GM19468 (cell line): ENCODE results near the gene GSTK1.
A peak's percentile ranks its signal among the peaks of the same experiment; 100 is the strongest.
"Not testable (repeated sequence)": the region's sequence is repeated elsewhere in the genome, so short reads cannot be mapped to it uniquely, and the experiment has no call there.

Experiments used
- ATAC-seq: cut with Tn5 transposase; IDR thresholded peaks from one replicate; pipeline ENCODE4 v1.9.1; 2021; ENCODE audit warnings: mild to moderate bottlenecking, moderate library complexity, moderate number of reproducible peaks; ENCODE audit not compliant: unreplicated experiment; ENCODE audit errors: extremely low read depth

Gene GSTK1

DNA sequence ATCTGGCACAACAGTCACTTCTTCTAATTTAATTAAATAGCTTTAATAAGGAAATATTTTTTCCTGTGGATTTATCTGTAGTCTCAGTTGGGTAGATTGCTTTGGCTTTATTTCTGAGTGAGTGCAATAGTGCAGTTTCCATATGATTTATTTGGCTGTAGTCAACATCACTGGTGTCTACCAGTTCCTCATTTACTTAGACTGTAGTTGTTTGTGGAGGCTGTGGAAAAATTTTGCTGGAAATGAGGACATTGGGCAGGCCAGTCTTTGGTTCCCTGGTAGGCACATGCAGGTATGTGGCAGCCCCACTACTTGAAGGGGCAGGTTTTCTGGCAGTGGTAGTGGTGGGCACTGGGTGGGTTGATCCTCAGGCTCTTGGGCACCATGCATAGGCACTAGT is 25.9 kb upstream of the GSTK1 start:
- no peak for ATAC-seq

DNA sequence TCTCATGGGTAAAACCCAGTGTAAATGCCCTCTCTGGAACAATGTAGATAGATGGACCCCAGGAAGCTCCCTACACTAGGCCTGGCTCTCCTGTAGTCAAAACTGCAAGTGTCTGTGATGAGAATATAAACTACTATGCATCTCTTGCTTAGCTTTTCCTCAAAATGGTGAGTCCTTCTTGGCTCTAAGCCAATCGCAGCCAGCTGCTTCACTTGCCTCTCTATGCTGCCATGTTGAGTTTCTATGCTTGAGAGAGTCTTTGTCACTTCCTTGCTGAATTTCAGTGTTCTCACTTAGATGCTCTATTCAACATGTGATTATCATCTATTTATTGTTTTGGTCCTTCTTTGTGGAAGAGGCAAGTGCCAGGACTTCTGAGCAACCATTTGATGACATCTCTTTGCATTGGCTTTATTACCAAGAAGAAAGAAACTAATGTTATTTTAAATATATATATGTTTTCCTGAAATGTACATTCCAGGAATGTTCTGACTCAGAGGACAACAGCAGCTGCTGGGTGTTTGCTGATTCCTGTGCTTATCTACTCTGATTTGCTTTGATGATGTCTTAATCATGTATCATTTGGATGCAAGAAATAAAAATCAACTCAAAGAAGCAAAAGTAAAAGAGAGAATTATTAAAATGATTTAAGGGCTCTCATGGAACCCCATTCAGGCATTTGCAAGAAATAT is 24.8 kb upstream of the GSTK1 start:
- no peak for ATAC-seq

DNA sequence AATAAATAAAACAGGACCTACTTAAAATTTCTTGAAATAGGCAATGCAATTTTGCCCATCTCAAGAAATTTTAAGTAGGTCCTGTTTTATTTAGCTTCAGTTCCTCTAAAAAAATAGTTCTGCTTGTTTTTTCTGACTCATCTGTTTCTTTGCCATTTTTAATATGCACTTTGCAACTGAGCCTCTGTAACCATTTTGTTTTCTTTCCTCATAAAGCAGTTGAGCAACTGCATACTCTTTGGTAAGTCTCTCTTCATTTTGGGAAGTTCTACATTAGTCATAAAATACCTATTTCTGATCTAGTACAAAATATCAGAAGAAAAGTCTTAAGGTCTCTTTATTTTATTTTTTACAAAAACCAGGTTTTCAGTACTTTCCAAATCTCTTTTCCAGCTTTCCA is 23.4 kb upstream of the GSTK1 start:
- no peak for ATAC-seq

DNA sequence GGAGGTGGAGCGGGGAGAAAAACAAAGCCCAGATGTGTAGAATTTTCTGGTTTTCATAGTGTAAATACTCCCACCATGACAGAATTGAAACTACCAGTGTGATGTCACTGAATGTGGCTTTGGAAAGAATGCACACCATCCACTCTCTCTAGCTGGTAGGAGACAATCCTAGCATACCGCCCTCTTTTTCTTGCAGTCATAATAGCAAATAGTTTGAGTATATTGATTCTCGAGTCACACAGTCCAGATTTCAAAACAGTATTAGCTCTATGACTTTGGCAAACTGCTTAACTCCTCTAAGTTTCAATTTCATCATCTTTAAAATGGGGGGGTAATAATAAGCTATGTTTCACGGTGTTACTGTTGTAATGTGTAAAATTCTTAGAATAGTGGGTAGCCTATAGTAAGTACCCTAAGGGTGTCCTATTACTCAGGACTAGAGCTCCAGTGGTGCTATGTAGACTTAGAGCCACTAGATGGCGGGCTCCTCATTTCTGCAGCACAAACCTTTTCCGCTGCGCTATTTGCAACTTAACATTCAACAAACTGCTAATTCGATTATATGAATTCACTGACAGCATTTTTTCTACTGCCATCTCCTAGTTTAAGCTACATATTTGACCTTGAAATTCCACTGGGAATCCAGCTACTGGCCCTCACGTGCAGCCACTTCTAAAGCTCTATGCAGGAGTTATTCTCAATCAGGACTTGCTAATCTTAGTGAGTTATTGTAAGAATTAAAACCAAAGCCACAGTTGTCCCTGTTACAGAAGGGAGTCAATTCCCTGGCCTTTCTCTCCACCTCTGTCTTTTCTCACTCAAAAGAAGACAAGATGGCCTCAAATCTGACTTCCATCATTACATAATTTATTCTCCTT is 22.7 kb upstream of the GSTK1 start:
- ATAC-seq = peak; percentile 93

DNA sequence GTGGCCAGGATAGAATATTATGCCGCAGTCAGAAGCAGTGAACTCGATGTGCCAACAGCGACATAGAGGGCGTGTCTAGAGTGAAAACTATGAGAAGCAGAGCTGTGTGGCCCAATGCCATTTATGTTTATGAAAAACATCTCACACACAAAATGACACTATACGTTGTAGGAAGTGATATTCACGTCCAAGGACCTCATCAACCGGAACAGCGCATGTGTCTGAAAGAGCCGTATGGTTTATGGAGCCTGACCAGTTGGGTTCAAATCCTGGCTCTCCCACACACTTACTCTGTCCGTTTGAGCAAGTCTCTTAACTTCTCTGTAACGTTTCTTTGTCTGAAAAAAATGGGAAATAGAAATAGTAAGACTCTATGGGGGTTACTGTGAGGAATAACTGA is 20.9 kb upstream of the GSTK1 start:
- no peak for ATAC-seq

DNA sequence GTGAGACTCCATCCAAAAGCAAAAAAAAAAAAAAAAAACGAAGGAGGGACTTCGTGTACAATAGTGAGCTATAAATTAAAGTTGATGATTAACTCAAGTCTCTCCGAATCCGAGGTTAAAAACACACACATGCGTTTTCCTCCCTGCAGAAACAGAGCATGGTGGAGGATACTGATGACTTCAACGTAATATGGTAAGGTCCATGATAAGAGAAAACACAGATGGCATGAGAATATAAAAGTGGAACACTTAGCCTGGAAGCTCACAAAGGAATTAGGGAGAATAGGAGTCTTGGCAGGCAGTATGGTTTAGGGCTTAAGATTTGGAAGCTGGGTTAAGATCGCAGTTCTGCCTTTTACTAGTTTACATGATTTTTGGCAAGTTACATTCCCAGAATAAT is 20.1 kb upstream of the GSTK1 start:
- no peak for ATAC-seq

DNA sequence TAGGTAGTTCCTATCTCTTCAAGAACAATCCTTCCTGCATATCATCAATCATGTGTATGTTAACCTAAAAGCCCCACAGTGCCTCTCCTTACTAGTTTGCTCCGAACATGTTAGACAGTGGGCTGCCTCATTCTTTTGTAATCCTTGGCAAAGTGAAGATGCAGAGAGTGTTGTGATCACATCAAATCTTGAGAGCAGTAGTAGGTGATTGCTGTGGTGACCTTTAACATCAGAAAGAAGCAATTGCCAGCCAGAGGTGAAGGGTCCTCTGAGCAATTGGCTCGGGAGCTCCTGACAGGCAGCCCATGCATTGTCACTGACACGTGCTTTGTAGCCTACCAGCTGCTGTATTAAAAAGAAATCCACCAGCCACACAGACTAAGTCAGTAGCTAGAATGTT is 19.6 kb upstream of the GSTK1 start:
- ATAC-seq = no peak

DNA sequence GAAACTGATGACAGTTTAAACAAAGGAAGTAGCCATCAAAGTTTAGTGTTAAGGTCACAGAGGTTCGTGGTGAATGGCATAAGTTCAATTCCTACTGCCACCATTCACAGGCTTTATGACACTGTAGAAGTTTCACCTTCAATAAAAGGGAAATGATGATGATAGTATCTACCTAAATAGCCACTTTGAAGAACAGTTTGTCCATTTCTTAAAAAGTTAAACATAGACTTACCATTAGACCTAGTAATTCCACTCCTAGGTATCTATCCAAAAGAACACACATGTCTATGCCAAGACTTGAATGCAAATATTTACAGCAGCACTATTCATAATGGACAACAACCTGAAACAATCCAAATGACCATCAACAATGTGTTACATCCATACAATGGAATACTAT is 18.9 kb upstream of the GSTK1 start:
- no peak for ATAC-seq

DNA sequence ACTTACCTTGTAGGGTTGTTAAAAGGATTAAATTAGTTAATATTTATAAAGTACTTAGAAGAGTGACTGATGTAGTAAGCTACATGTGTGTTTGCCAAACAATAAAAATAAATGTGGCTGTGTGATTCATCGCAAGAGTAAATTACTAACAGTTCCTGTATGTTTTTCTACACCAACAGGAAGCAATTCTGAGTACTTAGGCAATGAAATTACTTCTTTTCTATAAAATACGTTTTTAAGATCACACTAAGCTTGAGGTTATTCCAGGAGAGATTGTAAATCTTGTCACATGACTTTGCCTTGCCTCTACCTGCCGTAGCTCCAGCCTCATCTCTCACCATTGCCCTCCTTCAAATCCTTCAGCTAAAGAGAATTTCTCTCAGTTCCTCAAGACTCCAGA is 18.1 kb upstream of the GSTK1 start:
- no peak for ATAC-seq

DNA sequence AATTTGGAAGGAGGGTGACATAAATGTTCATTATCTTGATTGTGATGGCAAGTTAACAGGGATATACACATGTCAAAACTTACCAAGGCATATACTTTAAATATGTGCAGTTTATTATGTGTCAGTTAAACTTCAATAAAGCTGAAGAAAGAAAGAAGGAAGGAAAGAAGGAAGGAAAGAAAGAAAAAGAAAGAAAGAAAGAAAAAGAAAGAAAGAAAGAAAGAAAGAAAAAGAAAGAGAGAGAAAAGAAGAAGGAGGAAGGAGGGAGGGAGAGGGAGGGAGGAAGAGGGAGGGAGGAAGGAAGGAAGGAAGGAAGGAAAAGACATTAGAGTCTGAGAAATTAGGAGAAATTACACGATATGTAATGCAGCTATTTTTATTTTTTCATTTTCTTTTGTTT is 15.9 kb upstream of the GSTK1 start:
- ATAC-seq = no peak

DNA sequence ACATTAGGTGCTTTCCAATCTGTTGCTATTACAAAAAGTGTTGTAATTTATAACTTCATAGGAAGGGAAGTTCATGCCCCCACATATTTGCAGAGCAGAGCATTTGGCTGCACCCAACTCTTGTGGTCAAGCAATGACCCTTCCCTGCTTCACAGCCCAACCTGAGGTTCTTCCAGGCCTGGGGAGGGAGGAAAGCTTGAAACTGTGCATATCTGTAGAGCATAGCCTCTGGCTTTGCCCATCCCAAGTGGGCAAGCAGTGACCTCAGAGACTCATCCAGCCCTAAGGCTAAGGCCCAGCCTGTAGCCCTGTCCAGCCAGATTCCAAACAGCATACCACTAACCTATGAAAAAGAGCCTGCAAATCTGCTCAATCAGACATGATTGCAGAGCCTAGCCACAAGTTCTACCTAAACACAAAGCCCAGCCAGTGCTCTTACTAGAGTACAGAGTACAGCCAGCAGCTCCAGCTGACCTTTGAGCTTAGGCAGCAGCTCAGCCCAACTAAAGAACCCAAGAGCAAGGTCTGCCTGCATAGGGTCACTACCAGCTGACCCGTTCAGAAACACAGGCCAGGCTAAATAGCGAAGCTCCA is 14.4 kb upstream of the GSTK1 start:
- ATAC-seq = no peak

DNA sequence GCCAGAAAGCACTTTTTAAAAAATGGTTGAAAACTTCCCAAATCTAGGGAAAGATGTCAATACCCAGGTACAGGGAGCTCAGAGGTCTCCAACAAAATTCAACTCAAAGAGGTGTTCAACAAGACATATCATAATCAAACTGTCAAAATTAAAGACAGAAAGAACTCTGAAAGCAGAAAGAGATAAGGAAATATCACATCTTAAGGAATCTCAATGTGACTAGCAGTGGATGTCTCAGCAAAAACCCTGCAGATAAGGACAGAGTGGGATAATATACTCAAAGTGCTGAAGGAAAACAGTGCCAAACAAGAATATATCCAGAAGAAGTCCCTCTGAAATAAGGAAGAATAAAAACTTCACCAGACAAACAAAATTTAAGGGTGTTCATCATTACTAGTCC is 13.0 kb upstream of the GSTK1 start:
- no peak for ATAC-seq

DNA sequence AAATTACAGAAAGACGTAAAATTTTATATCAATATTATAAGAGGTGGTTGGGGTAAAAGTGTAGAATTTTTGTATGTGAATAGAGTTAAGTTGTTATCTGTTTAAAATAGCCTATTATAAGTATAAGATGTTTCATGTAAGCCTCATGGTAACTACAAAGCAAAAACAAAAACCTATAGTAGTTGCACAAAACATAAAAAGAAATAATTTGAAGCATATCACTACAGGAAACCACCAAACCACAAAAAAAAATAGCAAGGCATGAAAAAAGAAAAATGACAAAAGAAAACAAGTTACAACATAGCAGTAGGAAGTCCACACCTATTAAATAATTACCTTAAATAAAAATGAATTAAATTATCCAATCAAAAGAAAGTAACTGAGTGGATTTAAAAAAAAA is 12.4 kb upstream of the GSTK1 start:
- ATAC-seq = no peak

DNA sequence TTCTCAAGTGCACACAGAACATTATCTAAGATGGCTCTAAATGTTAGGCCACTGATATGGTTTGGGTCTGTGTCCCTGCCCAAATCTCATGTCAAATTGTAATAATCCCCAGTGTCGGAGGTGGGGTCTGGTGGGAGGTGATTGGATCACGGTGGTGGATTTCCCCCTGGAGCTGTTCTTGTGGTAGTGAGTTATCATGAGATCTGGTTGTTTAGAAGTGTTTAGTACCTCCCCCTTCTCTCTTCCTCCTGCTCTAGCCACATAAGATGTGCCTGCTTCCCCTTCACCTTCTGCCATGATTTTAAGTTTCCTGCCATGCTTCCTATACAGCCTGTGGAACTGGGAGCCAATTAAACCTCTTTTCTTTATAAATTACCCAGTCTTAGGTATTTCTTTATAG is 11.2 kb upstream of the GSTK1 start:
- no peak for ATAC-seq

DNA sequence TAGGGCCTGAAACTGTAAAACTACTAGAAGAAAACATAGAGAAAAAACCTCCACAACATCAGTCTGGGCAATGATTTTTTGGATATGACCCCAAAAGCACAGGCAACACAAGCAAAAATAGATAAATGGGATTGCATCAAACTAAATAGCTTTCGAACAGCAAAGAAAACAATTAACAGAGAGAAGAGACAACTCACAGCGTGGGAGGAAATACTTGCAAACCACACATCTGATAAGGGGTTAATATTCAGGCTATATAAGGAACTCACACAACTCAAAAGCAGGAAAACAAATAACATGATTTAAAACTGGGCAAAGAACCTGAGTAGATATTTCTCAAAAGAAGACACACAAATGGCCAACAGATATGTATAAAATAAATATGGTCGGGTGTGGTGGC is 7.7 kb upstream of the GSTK1 start:
- ATAC-seq = no peak

DNA sequence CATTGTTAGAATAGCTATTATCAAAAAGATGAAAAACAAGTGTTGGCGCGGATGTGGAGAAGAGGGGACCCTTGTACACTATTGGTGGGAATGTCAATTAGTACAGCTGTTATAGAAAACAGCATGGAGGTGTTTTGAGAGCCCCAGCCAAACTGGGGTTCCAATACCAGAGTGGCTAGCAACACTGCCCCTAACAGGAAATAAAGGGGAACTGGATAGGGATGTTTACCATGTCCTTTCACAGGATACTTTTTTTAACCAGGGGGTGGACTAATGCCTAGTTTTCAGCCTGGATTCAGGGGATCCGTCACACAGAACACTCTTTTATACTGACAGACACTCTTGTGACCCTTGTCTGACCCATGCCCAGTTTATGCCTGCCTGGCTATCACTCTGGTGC is 6.9 kb upstream of the GSTK1 start:
- no peak for ATAC-seq

DNA sequence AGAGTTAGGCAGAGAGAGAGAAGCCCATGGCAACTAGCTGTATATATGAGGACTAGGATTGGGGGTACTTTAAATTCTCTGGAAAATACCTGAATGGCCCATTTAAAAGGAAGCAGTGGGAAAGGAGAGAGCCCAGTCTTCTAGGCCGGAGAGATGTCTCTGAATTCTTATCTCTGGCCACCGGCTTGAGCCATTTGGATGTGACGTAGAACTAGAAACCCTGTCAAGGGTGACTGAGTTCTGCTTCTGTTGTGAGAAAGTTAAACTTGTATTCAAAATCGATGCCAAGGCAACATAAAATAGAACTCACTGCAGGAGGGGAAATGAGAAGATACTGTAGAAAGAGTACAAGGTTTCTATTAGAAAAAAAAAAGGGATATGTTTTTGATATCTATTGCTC is 6.3 kb upstream of the GSTK1 start:
- peak; percentile 78 for ATAC-seq

DNA sequence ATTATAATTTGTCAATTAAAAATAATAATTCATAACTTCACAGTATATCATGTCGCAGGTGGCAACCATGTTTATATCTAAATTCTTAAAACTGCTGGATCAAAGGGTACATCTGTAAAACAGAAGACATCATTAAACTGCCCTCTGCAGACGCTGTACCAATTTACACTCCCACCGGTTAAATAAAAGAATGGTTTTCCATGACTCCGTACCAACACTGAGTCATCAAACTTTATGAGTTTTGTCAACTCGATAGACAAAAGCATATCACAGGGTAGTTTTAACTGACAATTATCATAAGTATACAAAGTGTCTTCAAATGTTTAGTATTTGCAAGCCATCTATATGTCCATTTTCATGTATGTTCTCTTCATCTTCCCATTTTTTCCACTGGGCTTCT is 5.7 kb upstream of the GSTK1 start:
- no peak for ATAC-seq

DNA sequence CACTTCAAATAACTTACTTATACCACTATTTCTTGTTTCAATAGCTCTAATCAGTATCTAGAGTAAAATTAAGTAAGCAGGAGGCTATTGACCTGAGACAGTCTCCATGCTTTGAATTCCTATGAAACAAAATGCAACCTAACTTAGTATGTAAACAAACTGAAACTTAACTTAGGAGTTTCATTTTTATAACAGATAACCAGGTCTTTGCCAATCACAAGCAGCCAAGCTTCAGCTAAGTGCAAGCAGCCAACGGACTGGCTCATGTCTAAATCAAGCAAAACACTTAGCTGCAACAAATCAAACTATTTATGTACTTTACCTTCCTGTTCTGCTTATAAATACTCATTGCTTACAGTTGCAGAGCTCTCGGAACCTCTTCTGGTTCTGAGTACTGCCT is 4.4 kb upstream of the GSTK1 start:
- no peak for ATAC-seq

DNA sequence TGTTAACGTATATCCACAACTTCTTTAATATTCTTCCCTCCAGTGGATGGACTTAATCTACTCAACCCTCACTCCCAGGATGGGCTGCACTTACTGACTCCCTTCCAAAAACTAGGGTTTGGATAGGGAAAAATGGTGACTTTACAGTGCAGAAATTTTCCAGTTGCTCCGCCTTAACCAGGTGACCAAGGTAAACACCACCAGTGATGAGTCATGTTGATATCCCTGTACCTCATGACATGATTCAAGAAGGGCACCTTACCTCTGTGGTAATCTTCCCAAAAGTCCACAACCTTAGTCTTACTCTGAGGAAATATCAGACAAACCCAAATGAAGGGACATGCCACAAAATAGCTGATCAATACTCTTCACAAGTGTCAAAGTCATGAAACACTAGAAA is 3.5 kb upstream of the GSTK1 start:
- ATAC-seq = no peak

DNA sequence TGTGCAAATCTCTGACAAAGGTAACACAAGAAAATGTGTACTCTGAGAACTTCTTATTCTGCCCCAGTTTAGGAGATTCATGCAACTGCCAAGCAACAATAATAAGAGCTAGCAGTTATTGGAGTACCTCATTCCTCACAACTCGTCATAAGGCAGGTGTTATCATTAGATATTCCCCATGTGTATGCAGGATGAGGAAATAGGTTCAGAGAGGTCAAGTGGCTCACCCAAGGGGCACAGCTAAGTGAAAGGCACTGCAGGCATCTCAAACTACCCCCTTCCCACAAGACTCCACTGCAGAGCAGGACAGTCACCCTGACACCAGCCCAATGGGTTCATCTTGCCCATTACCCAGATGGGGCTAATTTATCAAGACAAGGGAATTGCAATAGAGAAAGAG is 1.3 kb upstream of the GSTK1 start:
- no peak for ATAC-seq

DNA sequence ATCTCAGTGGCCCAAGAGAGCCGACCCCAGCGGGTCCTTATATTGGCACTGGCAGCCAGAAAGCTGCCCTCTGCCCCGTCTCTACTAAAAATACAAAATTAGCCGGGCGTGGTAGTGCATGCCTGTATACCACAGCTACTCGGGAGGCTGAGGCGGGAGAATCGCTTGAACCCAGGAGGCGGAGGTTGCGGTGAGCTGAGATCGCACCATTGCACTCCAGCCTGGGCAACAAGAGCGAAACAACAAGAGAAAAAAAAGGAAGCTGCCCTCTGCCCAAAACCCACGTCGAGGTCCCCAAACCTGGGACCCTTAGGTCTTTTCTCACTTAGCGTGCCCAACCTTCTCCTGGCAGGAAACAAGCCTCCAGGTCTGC is 941 bp downstream of the GSTK1 start:
- not testable (repeated sequence) for ATAC-seq
